Loucy (cell line): ENCODE data around the gene SYMPK.

Source experiments
- H2AFZ ChIP-seq: fragments of 200-600 bp; sonication (generic); 2 replicates; pipeline ENCODE4 v1.6.0; 2016; ENCODE audit warnings: antibody characterized with exemption, mild to moderate bottlenecking, low read length, moderate library complexity
- H3F3A ChIP-seq: fragments of 200-600 bp; 2 replicates; pipeline ENCODE4 v1.6.0; 2016; ENCODE audit warnings: antibody characterized with exemption, low read depth, mild to moderate bottlenecking
- H3K27me3 ChIP-seq: fragments of 200-600 bp; sonication (generic); 2 replicates; pipeline ENCODE4 v1.6.1; 2014; ENCODE audit warnings: low read length, mild to moderate bottlenecking; ENCODE audit not compliant: insufficient read depth, poor library complexity, severe bottlenecking
- H3K36me3 ChIP-seq: fragments of 200-600 bp; sonication (generic); 2 replicates; pipeline ENCODE4 v1.6.1; 2016; ENCODE audit warnings: low read length; ENCODE audit not compliant: insufficient read depth
- H3K4me1 ChIP-seq: fragments of 200-600 bp; sonication (generic); 2 replicates; pipeline ENCODE4 v1.5.1; 2014; ENCODE audit warnings: low read length, mild to moderate bottlenecking; ENCODE audit not compliant: insufficient read depth, poor library complexity, severe bottlenecking
- H3K4me2 ChIP-seq: fragments of 200-600 bp; sonication (generic); 2 replicates; pipeline ENCODE4 v1.6.0; 2014; ENCODE audit warnings: antibody characterized with exemption, low read length, low read depth, mild to moderate bottlenecking; ENCODE audit not compliant: poor library complexity, severe bottlenecking
- H3K4me3 ChIP-seq: fragments of 200-600 bp; sonication (generic); 2 replicates; pipeline ENCODE4 v1.5.1; 2014; ENCODE audit warnings: low read length, mild to moderate bottlenecking, mixed read lengths; ENCODE audit not compliant: poor library complexity, severe bottlenecking
- H3K79me2 ChIP-seq: fragments of 200-600 bp; sonication (generic); 2 replicates; pipeline ENCODE4 v1.6.1; 2014; ENCODE audit warnings: low read length; ENCODE audit not compliant: insufficient read depth
- H3K9ac ChIP-seq: fragments of 200-600 bp; sonication (generic); 2 replicates; pipeline ENCODE4 v1.6.0; 2014; ENCODE audit warnings: mild to moderate bottlenecking, low read depth, low read length, moderate library complexity; ENCODE audit not compliant: poor library complexity, severe bottlenecking
- H3K9me2 ChIP-seq: fragments of 200-600 bp; sonication (generic); replicated peaks from 2 replicates; pipeline ENCODE4 v1.6.1; 2016; ENCODE audit warnings: low read depth, low read length, mixed read lengths
- H3K9me3 ChIP-seq: fragments of 200-600 bp; sonication (generic); 2 replicates; pipeline ENCODE4 v1.6.1; 2014; ENCODE audit warnings: mild to moderate bottlenecking, antibody characterized with exemption, low read length, low read depth; ENCODE audit not compliant: insufficient read depth
- H4K20me1 ChIP-seq: fragments of 200-600 bp; sonication (generic); 2 replicates; pipeline ENCODE4 v1.6.0; 2014; ENCODE audit warnings: antibody characterized with exemption, low read length, mild to moderate bottlenecking; ENCODE audit not compliant: insufficient read depth, poor library complexity, severe bottlenecking
- CTCF ChIP-seq: fragments of 200-600 bp; sonication (generic); conservative IDR thresholded peaks from 2 replicates; pipeline ENCODE4 v1.5.1; 2014; ENCODE audit warnings: mild to moderate bottlenecking, antibody characterized with exemption, low read length
- EZH2phosphoT487 ChIP-seq: fragments of 200-600 bp; IDR thresholded peaks from 2 replicates; pipeline ENCODE4 v1.6.1; 2018; ENCODE audit warnings: antibody characterized with exemption, mild to moderate bottlenecking, moderate library complexity, borderline replicate concordance

Gene SYMPK

GRCh38 chr19:45785097-45785496 lies 77.8 kb downstream of the SYMPK start:
- Histone ChIP-seq H3K9me3 (no peaks in the 10 kb centered on the region), H4K20me1 (peaks cover 31% of the 10 kb centered on the region), H3K79me2 (no peaks in the 10 kb centered on the region), H3K9me2 (no peaks in the 10 kb centered on the region), H3K27me3 (no peaks in the 10 kb centered on the region), H3K9ac (no peak overlapping the region), H3K4me2 (no peak overlapping the region), H2AFZ (no peak overlapping the region), H3K4me1 (no peaks in the 10 kb centered on the region), H3K4me3 (no peak overlapping the region), H3K36me3 (peaks cover 5% of the 10 kb centered on the region; the same call in 1 of the 2 replicates), H3F3A (no peaks in the 10 kb centered on the region; the same call in 1 of the 2 replicates)
- TF ChIP-seq CTCF (no peak), EZH2phosphoT487 (no peak)

GRCh38 chr19:45784096-45784495 lies 78.9 kb downstream of the SYMPK start:
- peaks cover 31% of the 10 kb centered on the region for H4K20me1 ChIP-seq
- no peak overlapping the region for H2AFZ ChIP-seq
- no peaks in the 10 kb centered on the region for H3K79me2 ChIP-seq
- H3K4me2 ChIP-seq, result no peak overlapping the region
- H3K36me3 ChIP-seq, result peaks cover 1% of the 10 kb centered on the region; the same call in 1 of the 2 replicates
- no peaks in the 10 kb centered on the region for H3K4me1 ChIP-seq
- no peaks in the 10 kb centered on the region for H3K9me2 ChIP-seq
- H3K4me3 ChIP-seq, result no peak overlapping the region
- no peak overlapping the region for H3K9ac ChIP-seq
- H3K9me3 ChIP-seq, result no peaks in the 10 kb centered on the region
- TF ChIP-seq EZH2phosphoT487 (no peak), CTCF (no peak)
- no peaks in the 10 kb centered on the region; the same call in 1 of the 2 replicates for H3F3A ChIP-seq
- no peaks in the 10 kb centered on the region for H3K27me3 ChIP-seq

- Histone ChIP-seq H3K9me3 (no peaks in the 10 kb centered on the region), H3K4me2 (no peak overlapping the region), H3K4me1 (no peaks in the 10 kb centered on the region), H3K4me3 (no peak overlapping the region), H4K20me1 (peaks cover 21% of the 10 kb centered on the region), H2AFZ (no peak overlapping the region), H3K9ac (no peak overlapping the region), H3K27me3 (no peaks in the 10 kb centered on the region), H3K79me2 (no peaks in the 10 kb centered on the region), H3F3A (no peaks in the 10 kb centered on the region), H3K36me3 (no peaks in the 10 kb centered on the region), H3K9me2 (no peaks in the 10 kb centered on the region)
- TF ChIP-seq CTCF (no peak), EZH2phosphoT487 (no peak)
These were observed 79.8 kb downstream of the SYMPK start for GRCh38 chr19:45782820-45783785.
